H1 (cell line): ENCODE results near the gene CACNA2D3. TPM values are rescaled to one million over a fixed set of nuclear protein-coding genes. Genes with fewer than 3 reads are reported as not detected.

ENCODE experiments used
- CTCF ChIA-PET: fragments of 300-600 bp; sonication (Branson Sonifier 250); formaldehyde crosslinking; loops from one replicate; lab custom pipeline; 2021; ENCODE audit not compliant: partially characterized antibody; lab: Charles Lee
- POLR2A ChIA-PET: fragments of 300-600 bp; sonication (Branson Sonifier 250); formaldehyde crosslinking; loops from one replicate; lab custom pipeline; 2021; ENCODE audit warnings: inconsistent platforms; ENCODE audit not compliant: partially characterized antibody; lab: Charles Lee
- DNase-seq, 2 experiments: peaks; one replicate each; pipeline versions ENCODE4 v3.0.0 to v3.0.0-alpha.2; 2010 to 2022; ENCODE audit warnings: low spot score in 2 of 2, low read depth in 1 of 2, mixed read lengths in 1 of 2
- FAIRE-seq: peaks from 2 replicates; lab custom pipeline; 2011; peaks lifted over from hg19 to GRCh38; lab: Jason Lieb, UNC
- H2AFZ ChIP-seq: 2 replicates; pipeline ENCODE4 v1.8.1; 2012; ENCODE audit warnings: low read length, inconsistent platforms
- H2AK5ac ChIP-seq: 2 replicates; pipeline ENCODE4 v1.6.1; 2013; ENCODE audit warnings: low read depth, low read length
- H2BK120ac ChIP-seq: replicated peaks from 2 replicates; pipeline ENCODE3; 2013; ENCODE audit warnings: low read depth, low read length, inconsistent platforms
- H2BK12ac ChIP-seq: 2 replicates; pipeline ENCODE4 v1.6.1; 2013; ENCODE audit warnings: low read depth, low read length
- H2BK15ac ChIP-seq: 2 replicates; pipeline ENCODE4 v1.6.1; 2013; ENCODE audit warnings: low read length
- H2BK20ac ChIP-seq: 2 replicates; pipeline ENCODE4 v1.6.1; 2013; ENCODE audit warnings: low read length
- H2BK5ac ChIP-seq: 2 replicates; pipeline ENCODE4 v1.6.1; 2013; ENCODE audit warnings: low read depth, low read length
- H3K14ac ChIP-seq: 2 replicates; pipeline ENCODE4 v1.6.1; 2013; ENCODE audit warnings: inconsistent platforms; ENCODE audit not compliant: insufficient read length
- H3K18ac ChIP-seq: 2 replicates; pipeline ENCODE4 v1.6.1; 2013; ENCODE audit warnings: low read length; ENCODE audit errors: extremely low read depth
- H3K23ac ChIP-seq: 2 replicates; pipeline ENCODE4 v1.6.1; 2013; ENCODE audit warnings: inconsistent platforms; ENCODE audit not compliant: insufficient read length
- H3K23me2 ChIP-seq: 2 replicates; pipeline ENCODE4 v1.6.1; 2013; ENCODE audit warnings: low read depth, low read length
- H3K27ac ChIP-seq: 2 replicates; pipeline ENCODE4 v1.6.1; 2011; ENCODE audit warnings: low read depth, low read length, inconsistent platforms
- H3K27me3 ChIP-seq, 4 experiments: replicated peaks in 1 of 4; 1 replicate in 1 of 4; 2 replicates in 3 of 4; pipeline versions ENCODE4 v1.6.1 to v1.8.1; 2011 to 2013; ENCODE audit warnings: low read length in 3 of 4, mild to moderate bottlenecking in 3 of 4, inconsistent platforms in 2 of 4, mixed read lengths in 2 of 4, moderate library complexity in 1 of 4; ENCODE audit not compliant: control insufficient read depth in 3 of 4, insufficient read depth in 3 of 4; ENCODE audit errors: extremely low read depth in 1 of 4
- H3K36me3 ChIP-seq, 4 experiments: 2 replicates each; pipeline versions ENCODE4 v1.6.1 to v1.8.1; 2011 to 2013; ENCODE audit warnings: mild to moderate bottlenecking in 4 of 4, low read length in 3 of 4, moderate library complexity in 2 of 4, control low read depth in 1 of 4, inconsistent platforms in 1 of 4; ENCODE audit not compliant: insufficient read depth in 4 of 4, control insufficient read depth in 2 of 4
- H3K4ac ChIP-seq: replicated peaks from 2 replicates; pipeline ENCODE3; 2013; ENCODE audit warnings: low read length, low read depth, mixed read lengths, inconsistent platforms; ENCODE audit not compliant: insufficient read length
- H3K4me1 ChIP-seq, 4 experiments: replicated peaks in 1 of 4; 1 replicate in 1 of 4; 2 replicates in 3 of 4; pipeline versions ENCODE4 v1.6.1 to v1.8.1; 2011 to 2013; ENCODE audit warnings: low read length in 3 of 4, inconsistent platforms in 2 of 4, mixed read lengths in 1 of 4; ENCODE audit not compliant: insufficient read depth in 4 of 4, control insufficient read depth in 3 of 4
- H3K4me2 ChIP-seq, 2 experiments: 2 replicates each; pipeline versions ENCODE4 v1.6.1 to v1.8.1; 2011 to 2013; ENCODE audit warnings: low read depth in 2 of 2, low read length in 2 of 2, control low read depth in 1 of 2, inconsistent platforms in 1 of 2, mild to moderate bottlenecking in 1 of 2; ENCODE audit not compliant: insufficient read depth in 1 of 2
- H3K4me3 ChIP-seq, 4 experiments: fragments of 200-600, 300-600 bp in 1 of 4; sonication (generic), shearing (Covaris generic), sonication (Bioruptor Twin) in 1 of 4; 2 replicates each; pipeline versions ENCODE4 v1.5.1 to v1.8.1; 2011 to 2016; ENCODE audit warnings: low read length in 4 of 4, low read depth in 3 of 4, control low read depth in 2 of 4, inconsistent platforms in 2 of 4, mild to moderate bottlenecking in 2 of 4, mixed read lengths in 1 of 4, moderate library complexity in 1 of 4; ENCODE audit not compliant: insufficient read depth in 2 of 4; ENCODE audit errors: extremely low read depth in 1 of 4
- H3K56ac ChIP-seq: replicated peaks from 2 replicates; pipeline ENCODE3; 2013; ENCODE audit warnings: low read depth, mild to moderate bottlenecking, mixed read lengths, low read length, inconsistent platforms; ENCODE audit not compliant: insufficient read length
- H3K79me1 ChIP-seq: 2 replicates; pipeline ENCODE4 v1.6.1; 2013; ENCODE audit warnings: low read depth, low read length, control low read depth
- H3K79me2 ChIP-seq, 2 experiments: 2 replicates each; pipeline versions ENCODE4 v1.6.1 to v1.8.1; 2012 to 2013; ENCODE audit warnings: low read length in 2 of 2, mild to moderate bottlenecking in 2 of 2, inconsistent platforms in 1 of 2; ENCODE audit not compliant: insufficient read depth in 2 of 2, control insufficient read depth in 1 of 2
- H3K9ac ChIP-seq, 4 experiments: replicated peaks in 1 of 4; 1 replicate in 1 of 4; 2 replicates in 3 of 4; pipeline versions ENCODE4 v1.6.1 to v1.8.1; 2011 to 2013; ENCODE audit warnings: low read depth in 3 of 4, low read length in 3 of 4, control low read depth in 2 of 4, mild to moderate bottlenecking in 2 of 4, moderate library complexity in 2 of 4, inconsistent platforms in 1 of 4; ENCODE audit errors: extremely low read depth in 1 of 4
- H3K9me3 ChIP-seq, 2 experiments: 2 replicates each; pipeline versions ENCODE4 v1.6.1 to v1.8.1; 2012 to 2013; ENCODE audit warnings: mild to moderate bottlenecking in 2 of 2, moderate library complexity in 2 of 2, control low read depth in 1 of 2, inconsistent platforms in 1 of 2, low read depth in 1 of 2, low read length in 1 of 2, mixed read lengths in 1 of 2; ENCODE audit not compliant: insufficient read depth in 2 of 2
- H4K20me1 ChIP-seq, 2 experiments: replicated peaks in 1 of 2; 2 replicates each; pipeline versions ENCODE3 to v1.8.1; 2011 to 2013; ENCODE audit warnings: inconsistent platforms in 2 of 2, low read length in 2 of 2, mild to moderate bottlenecking in 1 of 2; ENCODE audit not compliant: insufficient read depth in 2 of 2, control insufficient read depth in 1 of 2
- H4K5ac ChIP-seq: 2 replicates; pipeline ENCODE4 v1.6.1; 2013; ENCODE audit warnings: low read length, low read depth, mixed read lengths, inconsistent platforms; ENCODE audit not compliant: insufficient read length
- H4K8ac ChIP-seq: 2 replicates; pipeline ENCODE4 v1.8.0; 2013; ENCODE audit warnings: mild to moderate bottlenecking, moderate library complexity, low read length, inconsistent platforms; ENCODE audit not compliant: insufficient read depth; ENCODE audit errors: extremely low read depth
- H4K91ac ChIP-seq: replicated peaks from 2 replicates; pipeline ENCODE3; 2013; ENCODE audit warnings: low read length, mixed read lengths, inconsistent platforms; ENCODE audit not compliant: insufficient read length
- RAD21 ChIP-seq, 2 experiments: IDR thresholded peaks in 1 of 2; conservative IDR thresholded peaks in 1 of 2; 2 replicates each; pipeline ENCODE4 v1.6.1; 2011; ENCODE audit warnings: low read depth in 2 of 2, low read length in 2 of 2, improper control_type of control experiment in 1 of 2, inconsistent platforms in 1 of 2, mild to moderate bottlenecking in 1 of 2, moderate library complexity in 1 of 2
- ZNF274 ChIP-seq: IDR thresholded peaks from 2 replicates; pipeline ENCODE4 v1.7.0; 2012; ENCODE audit warnings: low read length, borderline replicate concordance; ENCODE audit errors: extremely low read depth
- WGBS, 2 experiments: shearing (Covaris generic) in 1 of 2; methylation state at CpG; one replicate each; pipeline versions ENCODE4 v1.1.6 to v1.1.7; 2013 to 2015; ENCODE audit warnings: low lambda C conversion rate in 2 of 2, mixed read lengths in 2 of 2, inconsistent platforms in 1 of 2, low coverage in 1 of 2, missing lambda C conversion rate in 1 of 2; ENCODE audit not compliant: insufficient replicate concordance in 2 of 2, insufficient coverage in 1 of 2, insufficient read length in 1 of 2; ENCODE audit errors: extremely low coverage in 1 of 2, missing lambda C conversion rate in 1 of 2; 5-methylcytosine and 5-hydroxymethylcytosine counted together
- polyA plus RNA-seq, 7 experiments: library from polyadenylated mRNA; depleted of rRNA in 3 of 7; stranded (reverse) in 5 of 7; unstranded in 2 of 7; fragments of >200 nt in 5 of 7; fragments of 200-250 nt in 2 of 7; gene quantifications; 1 replicate in 5 of 7; 2 replicates in 1 of 7; 4 replicates in 1 of 7; pipeline versions ENCODE4 v1.2.1 to v1.2.3, GENCODE V29; 2011 to 2013; ENCODE audit warnings: missing spikeins in 2 of 7, mixed read lengths in 2 of 7
- total RNA-seq: library from RNA; stranded (reverse); fragmentation: NEBNext Ultra II Directional; extraction: Animal tissue kit (Norgen Biotek cat#: 25700); gene quantifications from 2 replicates; pipeline ENCODE4 v1.2.1, GENCODE V29; 2021

CACNA2D3 gene
- total and polyA plus RNA-seq, 2 of the 8 experiments (the other 6 are each of a cell fraction or from before 2014, with no cell fraction given), result 1.5 to 1.8 TPM

DNA sequence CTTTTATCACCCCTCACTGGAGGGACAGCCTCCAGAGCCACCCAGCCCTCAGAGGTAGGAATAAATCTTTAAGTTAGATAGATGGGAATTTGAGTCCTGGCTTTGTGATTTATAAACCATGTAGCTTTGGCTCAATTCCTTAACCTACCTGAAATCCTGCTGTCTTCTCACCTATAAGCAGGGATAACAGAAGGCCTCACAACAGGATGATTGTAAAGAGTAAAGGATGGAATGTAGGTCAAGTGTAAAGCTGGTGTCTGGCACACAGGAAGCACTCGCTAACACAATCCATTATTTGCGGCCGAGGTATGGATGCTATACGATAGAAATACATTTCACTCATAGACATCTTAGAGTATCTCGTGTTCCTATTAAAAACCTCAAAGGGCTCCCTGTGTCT lies 968.4 kb downstream of the CACNA2D3 start:
- Histone ChIP-seq H2BK12ac (no peak overlapping the region), H3K23ac (no peak overlapping the region), H4K20me1 (no peaks in the 10 kb centered on the region), H3K9me3 (no peaks in the 10 kb centered on the region), H3K14ac (no peak overlapping the region), H2BK5ac (no peak overlapping the region), H3K36me3 (no peaks in the 10 kb centered on the region), H3K9ac (no peak overlapping the region), H3K56ac (no peak overlapping the region), H2AK5ac (no peak overlapping the region), H2BK20ac (no peak overlapping the region), H4K8ac (no peak overlapping the region), H3K79me2 (no peaks in the 10 kb centered on the region), H3K27ac (no peak overlapping the region), H3K4ac (no peak overlapping the region), H3K18ac (no peak overlapping the region), H3K4me1 (no peaks in the 10 kb centered on the region), H3K27me3 (no peaks in the 10 kb centered on the region), H3K4me3 (no peak overlapping the region), H4K91ac (no peak overlapping the region), H3K4me2 (no peak overlapping the region), H2BK15ac (no peak overlapping the region), H3K79me1 (no peaks in the 10 kb centered on the region), H2BK120ac (no peak overlapping the region), H4K5ac (no peak overlapping the region), H3K23me2 (no peaks in the 10 kb centered on the region), H2AFZ (no peak overlapping the region)
- WGBS, 2 experiments, result 95% methylated on average over 5 of the region's 5 CpGs; no CpG with 5 or more reads in 1 of the 2 experiments
- DNase-seq, result no peak
- no peak for FAIRE-seq
- ChIA-PET CTCF (interaction anchor here (0.6 kb wide), 1 partner anchor 35 kb away, joined by 3 read pairs; no protein-coding TSS in a partner anchor), POLR2A (interaction anchor here (0.6 kb wide), 1 partner anchor 231 kb away, joined by 3 read pairs; no protein-coding TSS in a partner anchor)
- TF ChIP-seq RAD21 (IDR thresholded peaks at IDR 0.05 in 1 of 2, conservative IDR thresholded peaks at IDR 0.05 in 1 of 2; ENCODE audit: low read depth in 2 of 2, low read length in 2 of 2), result no peak
- no peak for TF ChIP-seq ZNF274
